Glutamatergic neuron (in vitro differentiated cells): Measurements from ENCODE around the gene USP36. TPM values are rescaled to one million over a fixed set of nuclear protein-coding genes. Genes with fewer than 3 reads are reported as not detected.

Source experiments
- DNase-seq: peaks from one replicate; pipeline ENCODE4 v3.0.0; 2022
- H3K27ac Mint-ChIP-seq: one replicate; pipeline ENCODE4 v1.8.0; 2020; ENCODE audit warnings: mild to moderate bottlenecking, mixed read lengths, inconsistent platforms; ENCODE audit not compliant: unreplicated experiment
- H3K27me3 Mint-ChIP-seq: one replicate; pipeline ENCODE4 v1.8.0; 2020; ENCODE audit warnings: mild to moderate bottlenecking, moderate library complexity, mixed read lengths, inconsistent platforms; ENCODE audit not compliant: unreplicated experiment
- H3K36me3 Mint-ChIP-seq: one replicate; pipeline ENCODE4 v1.8.0; 2020; ENCODE audit warnings: mild to moderate bottlenecking, mixed read lengths, inconsistent platforms; ENCODE audit not compliant: unreplicated experiment
- H3K4me1 Mint-ChIP-seq: one replicate; pipeline ENCODE4 v1.8.0; 2020; ENCODE audit warnings: mild to moderate bottlenecking, low read depth, mixed read lengths, inconsistent platforms; ENCODE audit not compliant: unreplicated experiment
- H3K4me3 Mint-ChIP-seq: one replicate; pipeline ENCODE4 v1.8.0; 2020; ENCODE audit warnings: mild to moderate bottlenecking, mixed read lengths, inconsistent platforms; ENCODE audit not compliant: unreplicated experiment
- H3K9me3 Mint-ChIP-seq: one replicate; pipeline ENCODE4 v1.8.0; 2020; ENCODE audit warnings: mild to moderate bottlenecking, moderate library complexity, mixed read lengths, inconsistent platforms; ENCODE audit not compliant: unreplicated experiment
- total RNA-seq: library from RNA; stranded (reverse); fragmentation: NEBNext Ultra II Directional; extraction: Animal tissue kit (Norgen Biotek cat#: 25700); gene quantifications from one replicate; pipeline ENCODE4 v1.2.1, GENCODE V29; 2021; ENCODE audit not compliant: unreplicated experiment
- TF ChIP-seq, protein P1 (sequence below): fragments of 200-600 bp; sonication (generic); IDR thresholded peaks from one replicate; pipeline ENCODE4 v1.5.0; 2021; ENCODE audit not compliant: partially characterized antibody, unreplicated experiment

The USP36 gene
- total RNA-seq, 1 donor from 2014 or later: 45.3 TPM

- TF ChIP-seq, protein P1, sequence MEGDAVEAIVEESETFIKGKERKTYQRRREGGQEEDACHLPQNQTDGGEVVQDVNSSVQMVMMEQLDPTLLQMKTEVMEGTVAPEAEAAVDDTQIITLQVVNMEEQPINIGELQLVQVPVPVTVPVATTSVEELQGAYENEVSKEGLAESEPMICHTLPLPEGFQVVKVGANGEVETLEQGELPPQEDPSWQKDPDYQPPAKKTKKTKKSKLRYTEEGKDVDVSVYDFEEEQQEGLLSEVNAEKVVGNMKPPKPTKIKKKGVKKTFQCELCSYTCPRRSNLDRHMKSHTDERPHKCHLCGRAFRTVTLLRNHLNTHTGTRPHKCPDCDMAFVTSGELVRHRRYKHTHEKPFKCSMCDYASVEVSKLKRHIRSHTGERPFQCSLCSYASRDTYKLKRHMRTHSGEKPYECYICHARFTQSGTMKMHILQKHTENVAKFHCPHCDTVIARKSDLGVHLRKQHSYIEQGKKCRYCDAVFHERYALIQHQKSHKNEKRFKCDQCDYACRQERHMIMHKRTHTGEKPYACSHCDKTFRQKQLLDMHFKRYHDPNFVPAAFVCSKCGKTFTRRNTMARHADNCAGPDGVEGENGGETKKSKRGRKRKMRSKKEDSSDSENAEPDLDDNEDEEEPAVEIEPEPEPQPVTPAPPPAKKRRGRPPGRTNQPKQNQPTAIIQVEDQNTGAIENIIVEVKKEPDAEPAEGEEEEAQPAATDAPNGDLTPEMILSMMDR: no peak
- Mint-ChIP-seq H3K27me3 (peaks cover 4% of the 10 kb centered on the region), H3K4me1 (peaks cover 13% of the 10 kb centered on the region), H3K27ac (no peak overlapping the region), H3K9me3 (peaks cover 4% of the 10 kb centered on the region), H3K36me3 (no peaks in the 10 kb centered on the region), H3K4me3 (no peak overlapping the region)
- DNase-seq: no peak
These were observed 53.2 kb downstream of the USP36 start for GRCh38 chr17:78787444-78787843.

DNA sequence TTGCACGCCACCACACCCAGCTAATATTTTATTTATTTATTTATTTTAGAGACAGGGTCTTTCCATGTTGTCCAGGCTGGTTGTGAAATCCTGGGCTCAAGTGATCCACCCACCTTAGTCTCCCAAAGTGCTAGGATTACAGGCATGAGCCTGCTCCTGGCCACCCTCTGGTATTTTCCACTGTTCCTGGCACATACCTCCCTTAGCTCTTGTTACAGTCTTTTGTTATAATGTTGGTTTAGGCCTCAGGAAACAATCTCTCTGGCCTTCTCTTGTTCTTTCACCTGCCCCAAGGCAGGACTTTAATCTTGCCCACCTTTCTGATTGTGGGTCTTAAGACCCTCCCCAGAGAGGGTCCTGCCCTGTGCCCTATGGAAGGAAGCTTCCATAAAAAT, 55.0 kb downstream of the USP36 start:
- Mint-ChIP-seq H3K4me3 (no peak overlapping the region), H3K27ac (no peak overlapping the region), H3K4me1 (peaks cover 4% of the 10 kb centered on the region), H3K9me3 (peaks cover 5% of the 10 kb centered on the region), H3K27me3 (peaks cover 4% of the 10 kb centered on the region), H3K36me3 (no peaks in the 10 kb centered on the region)
- no peak for DNase-seq
- TF ChIP-seq, protein P1: no peak

DNA sequence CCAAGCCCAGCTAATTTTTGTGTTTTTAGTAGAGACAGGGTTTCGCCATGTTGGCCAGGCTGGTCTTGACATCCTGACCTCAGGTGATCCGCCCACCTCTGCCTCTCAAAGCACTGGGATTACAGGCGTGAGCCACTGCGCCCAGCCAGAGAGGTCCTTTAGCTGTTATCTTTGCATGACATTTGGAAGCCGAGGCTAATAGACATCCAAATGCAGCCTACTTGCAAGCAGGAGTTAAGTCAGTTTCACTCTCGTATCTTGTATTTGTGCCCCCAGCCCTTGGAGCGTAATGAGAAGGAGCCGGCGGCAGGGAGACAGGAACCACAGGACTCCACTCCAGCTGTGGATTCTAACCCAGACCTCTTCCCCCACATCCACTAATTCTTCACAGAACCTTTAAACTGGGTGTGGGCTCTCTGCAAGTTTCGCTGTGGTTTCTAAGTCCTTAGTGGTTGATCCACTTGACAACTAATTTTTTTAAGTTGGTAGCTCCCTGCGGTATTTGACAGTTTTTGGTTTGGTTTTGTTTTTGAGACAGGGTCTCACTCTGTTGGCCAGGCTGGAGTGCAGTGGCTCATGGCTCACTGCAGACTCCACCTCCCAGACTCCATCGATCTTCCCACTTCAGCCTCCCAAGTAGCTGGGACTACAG, 55.5 kb downstream of the USP36 start:
- TF ChIP-seq, protein P1: no peak
- Mint-ChIP-seq H3K27ac (no peak overlapping the region), H3K27me3 (peaks cover 4% of the 10 kb centered on the region), H3K4me1 (peaks cover 5% of the 10 kb centered on the region), H3K9me3 (peaks cover 5% of the 10 kb centered on the region), H3K36me3 (no peaks in the 10 kb centered on the region), H3K4me3 (no peak overlapping the region)
- DNase-seq: no peak

DNA sequence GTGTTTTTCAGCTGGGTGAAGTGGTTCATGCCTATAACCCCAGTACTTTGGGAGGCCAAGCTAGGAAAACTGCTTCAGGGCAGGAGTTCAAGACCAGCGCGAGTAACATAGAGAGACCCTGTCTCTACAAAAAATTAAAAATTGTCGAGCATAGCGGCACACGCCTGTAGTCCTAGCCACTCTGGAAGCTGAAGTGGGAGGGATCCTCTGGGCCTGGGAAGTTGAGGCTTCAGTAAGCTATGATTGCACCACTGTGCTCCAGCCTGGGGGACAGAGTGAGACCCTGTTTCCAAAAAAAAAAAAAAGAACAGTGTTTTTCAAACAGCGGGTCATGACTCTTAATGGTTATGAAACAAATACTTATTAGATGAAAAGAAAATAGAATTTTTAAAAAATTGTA, 56.3 kb downstream of the USP36 start:
- Mint-ChIP-seq H3K36me3 (no peaks in the 10 kb centered on the region), H3K4me1 (peaks cover 9% of the 10 kb centered on the region), H3K27me3 (peaks cover 2% of the 10 kb centered on the region), H3K27ac (no peak overlapping the region), H3K9me3 (peaks cover 2% of the 10 kb centered on the region), H3K4me3 (no peak overlapping the region)
- no peak for DNase-seq
- TF ChIP-seq, protein P1: no peak

DNA sequence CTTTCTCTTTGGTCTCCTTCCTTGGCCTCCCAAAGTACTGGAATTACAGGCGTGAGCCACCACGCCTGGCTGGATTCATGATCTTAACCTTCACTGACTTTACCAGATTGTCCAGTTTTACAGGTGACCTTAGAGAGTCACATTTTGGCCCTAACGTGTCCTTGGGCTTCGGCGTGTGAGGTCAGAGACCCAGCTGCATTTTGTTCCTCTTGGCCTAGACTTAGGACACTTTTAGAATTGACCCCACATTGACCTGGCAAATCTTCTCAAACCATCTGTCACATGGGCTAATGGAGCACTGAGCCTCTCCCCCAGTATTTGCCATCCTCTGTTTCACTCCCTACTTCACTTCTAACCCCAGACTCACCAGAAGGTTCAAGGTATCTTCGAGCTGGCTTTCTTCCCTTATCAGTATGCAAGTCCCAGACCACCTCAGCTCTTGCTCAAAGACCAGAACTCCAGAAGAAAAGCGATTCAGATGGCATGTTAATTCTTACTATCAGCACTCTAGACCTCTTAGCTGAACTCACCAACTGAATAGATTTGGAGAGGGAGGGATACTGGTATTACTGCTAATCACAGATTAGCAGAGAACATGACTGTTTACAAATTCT, 56.8 kb downstream of the USP36 start:
- DNase-seq: no peak
- TF ChIP-seq, protein P1: no peak
- H3K27me3 Mint-ChIP-seq: peaks cover 2% of the 10 kb centered on the region
- H3K36me3 Mint-ChIP-seq: no peaks in the 10 kb centered on the region
- H3K4me3 Mint-ChIP-seq: no peak overlapping the region
- peaks cover 3% of the 10 kb centered on the region for H3K9me3 Mint-ChIP-seq
- H3K27ac Mint-ChIP-seq: no peak overlapping the region
- H3K4me1 Mint-ChIP-seq: peaks cover 8% of the 10 kb centered on the region
